Mucosa of descending colon (tissue), 3 donors: ENCODE measurements around the gene CNTNAP2. TPM values are rescaled to one million over a fixed set of nuclear protein-coding genes. Genes with fewer than 3 reads are reported as not detected.

Experiments used
- ATAC-seq: fragments of 200-7000 bp; cut with Tn5 transposase; one replicate; pipeline ENCODE4 v1.9.1; 2020; ENCODE audit warnings: mild to moderate bottlenecking, moderate library complexity
- DNase-seq, 3 donors: peaks; one replicate each; pipeline ENCODE4 v3.0.0-alpha.2; 2020
- H3K36me3 ChIP-seq: fragments of 200-600 bp; one replicate; pipeline ENCODE4 v1.8.0; 2021; ENCODE audit warnings: low read depth, mild to moderate bottlenecking
- H3K4me1 ChIP-seq: fragments of 200-600 bp; one replicate; pipeline ENCODE4 v1.8.0; 2021; ENCODE audit warnings: low read depth, mild to moderate bottlenecking
- H3K4me3 ChIP-seq: fragments of 200-600 bp; one replicate; pipeline ENCODE4 v1.8.0; 2021; ENCODE audit warnings: mild to moderate bottlenecking
- H3K9me3 ChIP-seq: fragments of 200-600 bp; one replicate; pipeline ENCODE4 v1.8.0; 2021; ENCODE audit warnings: mild to moderate bottlenecking
- intact Hi-C, 2 donors: fragments of 100-400 bp; cut with DNase I in 1 of 2; cut with micrococcal nuclease in 1 of 2; formaldehyde crosslinking; loops; one replicate each; pipeline versions ENCODE4 v1.11.0 to v1.11.1; 2022; cut with DNase I, micrococcal nuclease
- total RNA-seq, 3 donors: library from RNA; stranded (reverse); fragmentation: NEBNext Ultra II Directional in 2 of 3; extraction: Animal tissue kit (Norgen Biotek cat#: 25700) in 2 of 3; gene quantifications; one replicate each; pipeline versions ENCODE4 v1.2.1 to v1.2.4, GENCODE V29; 2021 to 2023
- TF ChIP-seq, protein P1 (sequence below): fragments of 200-600 bp; IDR thresholded peaks from one replicate; pipeline ENCODE4 v1.8.0; 2022; ENCODE audit warnings: antibody characterized with exemption, mild to moderate bottlenecking
- donor health status: DM: no; HTN: no; CAD: no; lungs with moderate emphysema.
- donor health status: DM: no; HTN: no; CAD: no.
- donor health status: DM: no; HTN: yes; CAD: no.

Gene CNTNAP2
- total RNA-seq, 3 donors from 2014 or later = 3.1 to 5.9 (median 4.2) TPM

DNA sequence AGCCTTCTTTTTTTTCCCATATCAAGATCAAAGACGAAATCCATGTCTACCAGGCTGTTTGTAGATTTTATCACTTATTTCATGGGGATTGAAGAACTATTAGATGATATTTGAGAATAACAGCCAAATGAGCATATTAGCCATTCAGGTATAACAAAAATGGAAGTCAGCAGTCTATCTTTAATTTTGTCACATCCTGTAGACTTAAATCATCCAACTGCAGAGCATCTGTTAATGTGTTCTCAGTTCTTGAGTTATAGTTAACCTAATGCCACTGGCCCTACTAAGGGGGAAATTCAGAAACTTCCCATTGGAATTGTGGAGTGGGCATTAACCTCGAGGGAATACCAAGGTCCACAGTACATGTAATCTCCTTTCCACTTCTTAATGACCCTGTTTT is 380.1 kb downstream of the CNTNAP2 start:
- Histone ChIP-seq H3K9me3 (peaks cover 49% of the 10 kb centered on the region), H3K4me1 (no peaks in the 10 kb centered on the region), H3K36me3 (no peaks in the 10 kb centered on the region), H3K4me3 (no peak overlapping the region)
- DNase-seq (no peak), ATAC-seq (no peak)
- TF ChIP-seq, protein P1, sequence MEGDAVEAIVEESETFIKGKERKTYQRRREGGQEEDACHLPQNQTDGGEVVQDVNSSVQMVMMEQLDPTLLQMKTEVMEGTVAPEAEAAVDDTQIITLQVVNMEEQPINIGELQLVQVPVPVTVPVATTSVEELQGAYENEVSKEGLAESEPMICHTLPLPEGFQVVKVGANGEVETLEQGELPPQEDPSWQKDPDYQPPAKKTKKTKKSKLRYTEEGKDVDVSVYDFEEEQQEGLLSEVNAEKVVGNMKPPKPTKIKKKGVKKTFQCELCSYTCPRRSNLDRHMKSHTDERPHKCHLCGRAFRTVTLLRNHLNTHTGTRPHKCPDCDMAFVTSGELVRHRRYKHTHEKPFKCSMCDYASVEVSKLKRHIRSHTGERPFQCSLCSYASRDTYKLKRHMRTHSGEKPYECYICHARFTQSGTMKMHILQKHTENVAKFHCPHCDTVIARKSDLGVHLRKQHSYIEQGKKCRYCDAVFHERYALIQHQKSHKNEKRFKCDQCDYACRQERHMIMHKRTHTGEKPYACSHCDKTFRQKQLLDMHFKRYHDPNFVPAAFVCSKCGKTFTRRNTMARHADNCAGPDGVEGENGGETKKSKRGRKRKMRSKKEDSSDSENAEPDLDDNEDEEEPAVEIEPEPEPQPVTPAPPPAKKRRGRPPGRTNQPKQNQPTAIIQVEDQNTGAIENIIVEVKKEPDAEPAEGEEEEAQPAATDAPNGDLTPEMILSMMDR = no peak
- intact Hi-C loops = no loop called here

DNA sequence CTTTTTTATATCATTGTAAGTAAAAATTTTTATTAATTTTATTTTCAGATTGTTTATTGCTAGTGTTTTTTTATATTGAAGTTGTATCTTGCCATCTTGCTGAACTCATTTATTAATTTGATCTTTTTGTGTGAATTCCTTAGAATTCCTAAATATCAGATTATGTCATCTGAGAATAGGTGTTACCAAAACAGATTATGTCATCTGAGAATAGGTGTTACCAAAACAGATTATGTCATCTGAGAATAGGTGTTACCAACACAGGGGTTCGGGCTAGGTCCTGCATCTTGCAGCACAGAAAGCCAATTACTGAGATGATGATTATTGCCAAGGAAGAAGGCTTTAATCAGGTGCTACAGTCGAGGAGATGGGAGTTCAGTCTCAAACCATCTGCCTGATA is 383.4 kb downstream of the CNTNAP2 start:
- ATAC-seq = no peak
- Histone ChIP-seq H3K4me3 (no peak overlapping the region), H3K36me3 (no peaks in the 10 kb centered on the region), H3K9me3 (peaks cover 48% of the 10 kb centered on the region), H3K4me1 (no peaks in the 10 kb centered on the region)
- no peak for DNase-seq
- TF ChIP-seq, protein P1 = no peak
- intact Hi-C loops = no loop called here

DNA sequence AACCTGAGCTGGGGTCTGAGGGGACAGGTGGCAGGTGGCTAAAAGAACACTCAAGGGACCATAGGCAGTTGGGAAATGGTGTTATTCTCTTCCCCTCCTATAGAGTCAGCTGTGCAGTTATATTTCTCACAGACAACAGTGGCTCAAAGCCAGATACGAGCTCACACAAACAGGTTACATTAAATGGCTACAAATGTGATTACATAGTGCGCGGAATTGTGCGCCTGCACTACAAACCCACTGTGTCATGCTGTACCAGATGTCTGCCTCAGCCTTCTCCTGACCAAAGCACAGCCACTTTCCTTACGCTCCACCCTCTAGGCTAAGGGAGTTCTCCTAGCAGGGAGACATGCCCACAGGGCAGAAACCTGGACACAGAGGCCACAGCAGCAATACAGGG is 387.2 kb downstream of the CNTNAP2 start:
- DNase-seq (no peak), ATAC-seq (no peak)
- Histone ChIP-seq H3K4me1 (no peaks in the 10 kb centered on the region), H3K9me3 (peaks cover 67% of the 10 kb centered on the region), H3K4me3 (no peak overlapping the region), H3K36me3 (no peaks in the 10 kb centered on the region)
- intact Hi-C loops = no loop called here
- TF ChIP-seq, protein P1 = no peak

DNA sequence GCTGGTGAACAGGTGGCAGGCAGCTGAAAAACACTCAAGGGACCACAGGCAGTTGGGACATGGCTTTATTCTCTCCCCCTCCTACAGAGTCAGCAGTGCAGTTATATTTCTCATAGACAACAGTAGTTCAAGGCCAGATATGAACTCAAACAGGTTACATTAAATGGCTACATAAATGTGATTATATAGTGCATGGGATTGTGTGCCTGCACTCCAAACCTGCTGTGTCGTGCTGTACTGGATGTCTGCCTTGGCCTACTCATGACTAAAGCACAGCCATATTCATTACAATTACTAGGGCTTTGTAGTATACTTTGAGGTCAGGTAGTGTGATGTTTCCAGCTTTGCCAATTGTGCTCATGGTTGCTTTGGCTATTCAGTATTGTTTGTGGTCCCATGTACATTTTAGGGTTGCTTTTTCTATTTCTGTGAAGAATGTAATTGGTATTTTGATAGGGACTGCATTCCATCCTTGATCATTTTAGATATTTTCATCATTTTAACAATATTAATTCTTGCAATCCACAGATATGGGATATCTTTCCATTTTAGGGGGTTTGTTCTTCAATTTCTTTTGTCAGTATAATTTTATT is 393.6 kb downstream of the CNTNAP2 start:
- TF ChIP-seq, protein P1 = no peak
- Histone ChIP-seq H3K4me1 (no peaks in the 10 kb centered on the region), H3K4me3 (no peak overlapping the region), H3K36me3 (no peaks in the 10 kb centered on the region), H3K9me3 (peaks cover 73% of the 10 kb centered on the region)
- DNase-seq (no peak), ATAC-seq (no peak)
- intact Hi-C loops = no loop called here

DNA sequence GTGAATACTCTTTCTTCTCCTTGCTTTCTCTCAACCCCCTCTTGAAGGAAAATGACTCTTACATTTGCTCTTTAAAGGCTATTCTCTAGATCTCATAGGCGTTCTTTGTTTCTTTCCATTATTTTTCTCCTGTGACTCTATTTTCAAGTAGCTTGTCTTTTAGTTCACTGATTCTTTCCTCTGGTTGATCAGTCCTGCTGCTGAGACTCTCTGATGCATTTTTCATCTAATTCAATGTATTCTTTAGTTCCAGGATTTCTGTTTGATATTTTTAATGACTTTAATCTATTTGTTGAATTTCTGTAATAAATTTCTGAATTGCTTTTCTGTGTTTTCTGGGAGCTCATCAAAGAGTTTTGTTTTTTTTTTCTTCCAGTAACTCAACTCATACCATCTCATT is 397.7 kb downstream of the CNTNAP2 start:
- DNase-seq (no peak), ATAC-seq (no peak)
- Histone ChIP-seq H3K9me3 (peaks cover 43% of the 10 kb centered on the region), H3K4me3 (no peak overlapping the region), H3K36me3 (no peaks in the 10 kb centered on the region), H3K4me1 (no peaks in the 10 kb centered on the region)
- TF ChIP-seq, protein P1 = no peak
- intact Hi-C loops = no loop called here

DNA sequence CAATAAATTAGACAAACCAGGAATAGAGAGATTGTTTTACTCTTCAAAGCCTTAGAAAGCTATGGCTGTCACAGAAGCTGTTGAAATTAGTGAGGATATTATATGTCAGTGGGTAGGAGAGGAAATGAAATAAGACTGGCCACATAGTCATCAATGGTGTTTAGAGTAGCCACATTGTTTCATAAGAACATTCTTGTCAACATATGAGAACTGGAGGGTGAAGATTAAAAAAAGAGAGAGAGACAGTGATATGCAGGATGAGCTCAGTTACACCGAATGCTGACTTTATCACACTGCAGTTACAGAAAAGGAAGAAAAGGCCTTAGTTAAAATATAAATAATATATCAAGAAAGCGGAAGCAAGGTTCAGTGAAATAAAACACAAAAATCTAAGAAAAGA is 412.0 kb downstream of the CNTNAP2 start:
- Histone ChIP-seq H3K9me3 (peaks cover 34% of the 10 kb centered on the region), H3K4me1 (no peaks in the 10 kb centered on the region), H3K36me3 (no peaks in the 10 kb centered on the region), H3K4me3 (no peak overlapping the region)
- DNase-seq = no peak
- intact Hi-C loops = no loop called here
- TF ChIP-seq, protein P1 = no peak
- ATAC-seq = no peak
